ENCODE data around the gene FBLN1. TPM values are rescaled to one million over a fixed set of nuclear protein-coding genes. Genes with fewer than 3 reads are reported as not detected.

FBLN1 gene
- total and polyA plus RNA-seq, 2 of the 13 experiments (the other 11 are each of a cell fraction or from before 2014, with no cell fraction given), result 37.3 to 103 TPM

GRCh38 chr22:45584621-45585436, 82.1 kb downstream of the FBLN1 start:
- DNase-seq (ENCODE audit: low spot score) (no peak), ATAC-seq (no peak), FAIRE-seq (no peak)
- TF ChIP-seq PRMT3 (CRISPR knock-in tag; IDR thresholded peaks at IDR 0.05; ENCODE audit: borderline replicate concordance, low read depth) (no peak), ELF1 (CRISPR knock-in tag; IDR thresholded peaks at IDR 0.05) (no peak), CENPT (CRISPR knock-in tag; IDR thresholded peaks at IDR 0.05; ENCODE audit: low read depth) (no peak), ZNF3 (CRISPR knock-in tag; IDR thresholded peaks at IDR 0.05) (no peak), SMARCE1 (IDR thresholded peaks at IDR 0.05; ENCODE audit: borderline replicate concordance) (no peak), FOSL1 (CRISPR knock-in tag; IDR thresholded peaks at IDR 0.05; ENCODE audit: borderline replicate concordance) (no peak), HOXA5 (CRISPR knock-in tag; IDR thresholded peaks at IDR 0.05) (no peak), ZNF614 (CRISPR knock-in tag; IDR thresholded peaks at IDR 0.05; ENCODE audit: borderline replicate concordance) (no peak), MEF2D (CRISPR knock-in tag; IDR thresholded peaks at IDR 0.05) (no peak), ZSCAN29 (CRISPR knock-in tag; conservative IDR thresholded peaks at IDR 0.05) (no peak), ZNF230 (CRISPR knock-in tag; IDR thresholded peaks at IDR 0.05) (no peak), TBP (CRISPR knock-in tag; IDR thresholded peaks at IDR 0.05) (no peak), MEIS2 (CRISPR knock-in tag; IDR thresholded peaks at IDR 0.05) (no peak), RCOR2 (CRISPR knock-in tag; IDR thresholded peaks at IDR 0.05) (no peak), HOXA9 (CRISPR knock-in tag; IDR thresholded peaks at IDR 0.05; ENCODE audit: borderline replicate concordance) (no peak)
- TF ChIP-seq, protein P1, sequence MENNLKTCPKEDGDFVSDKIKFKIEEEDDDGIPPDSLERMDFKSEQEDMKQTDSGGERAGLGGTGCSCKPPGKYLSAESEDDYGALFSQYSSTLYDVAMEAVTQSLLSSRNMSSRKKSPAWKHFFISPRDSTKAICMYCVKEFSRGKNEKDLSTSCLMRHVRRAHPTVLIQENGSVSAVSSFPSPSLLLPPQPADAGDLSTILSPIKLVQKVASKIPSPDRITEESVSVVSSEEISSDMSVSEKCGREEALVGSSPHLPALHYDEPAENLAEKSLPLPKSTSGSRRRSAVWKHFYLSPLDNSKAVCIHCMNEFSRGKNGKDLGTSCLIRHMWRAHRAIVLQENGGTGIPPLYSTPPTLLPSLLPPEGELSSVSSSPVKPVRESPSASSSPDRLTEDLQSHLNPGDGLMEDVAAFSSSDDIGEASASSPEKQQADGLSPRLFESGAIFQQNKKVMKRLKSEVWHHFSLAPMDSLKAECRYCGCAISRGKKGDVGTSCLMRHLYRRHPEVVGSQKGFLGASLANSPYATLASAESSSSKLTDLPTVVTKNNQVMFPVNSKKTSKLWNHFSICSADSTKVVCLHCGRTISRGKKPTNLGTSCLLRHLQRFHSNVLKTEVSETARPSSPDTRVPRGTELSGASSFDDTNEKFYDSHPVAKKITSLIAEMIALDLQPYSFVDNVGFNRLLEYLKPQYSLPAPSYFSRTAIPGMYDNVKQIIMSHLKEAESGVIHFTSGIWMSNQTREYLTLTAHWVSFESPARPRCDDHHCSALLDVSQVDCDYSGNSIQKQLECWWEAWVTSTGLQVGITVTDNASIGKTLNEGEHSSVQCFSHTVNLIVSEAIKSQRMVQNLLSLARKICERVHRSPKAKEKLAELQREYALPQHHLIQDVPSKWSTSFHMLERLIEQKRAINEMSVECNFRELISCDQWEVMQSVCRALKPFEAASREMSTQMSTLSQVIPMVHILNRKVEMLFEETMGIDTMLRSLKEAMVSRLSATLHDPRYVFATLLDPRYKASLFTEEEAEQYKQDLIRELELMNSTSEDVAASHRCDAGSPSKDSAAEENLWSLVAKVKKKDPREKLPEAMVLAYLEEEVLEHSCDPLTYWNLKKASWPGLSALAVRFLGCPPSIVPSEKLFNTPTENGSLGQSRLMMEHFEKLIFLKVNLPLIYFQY (CRISPR knock-in tag; IDR thresholded peaks at IDR 0.05; ENCODE audit: borderline replicate concordance), result no peak
- H3K79me2 ChIP-seq (ENCODE audit: insufficient read depth, low read length), result no peaks in the 10 kb centered on the region
- no peak overlapping the region for H3K4me3 ChIP-seq (replicated peaks in 1 of 3; ENCODE audit: insufficient read depth in 1 of 3, low read depth in 2 of 3, low read length in 3 of 3)
- intact Hi-C loops (cut with micrococcal nuclease; ENCODE audit: unreplicated experiment), result no loop called here
- ChIA-PET CTCF (ENCODE audit: low intra/inter-chr PET ratio, low total read pairs) (no interaction called here), POLR2A (no interaction called here)
- H3K36me3 ChIP-seq (replicated peaks in 1 of 2; ENCODE audit: control insufficient read depth in 1 of 2, insufficient read depth in 2 of 2, low read length in 2 of 2), result peaks cover 1 to 6% of the 10 kb centered on the region in 2 experiments; a peak in 1 of 5 replicates
- no peaks in the 10 kb centered on the region for H3K4me1 ChIP-seq (ENCODE audit: insufficient read depth, low read length)
- WGBS (ENCODE audit: low lambda C conversion rate), result 97% methylated on average over 17 of the region's 17 CpGs
- no peaks in the 10 kb centered on the region for H4K20me1 ChIP-seq (ENCODE audit: insufficient read depth, low read length)
- no peak overlapping the region for H2AFZ ChIP-seq (ENCODE audit: low read length)
- no peaks in the 10 kb centered on the region for H3K9me3 ChIP-seq (ENCODE audit: low read length)
- no peak overlapping the region for H3K4me2 ChIP-seq (ENCODE audit: low read depth, low read length)
- H3K27ac ChIP-seq (ENCODE audit: extremely low read length, insufficient read depth, low read length), result no peak overlapping the region
- no TSS peak for BruUV-seq (replicated peaks)
- H3K27me3 ChIP-seq (ENCODE audit: control insufficient read depth in 1 of 2, insufficient read depth in 2 of 2, low read length in 2 of 2), result no peaks in the 10 kb centered on the region
- in situ Hi-C loops (cut with HindIII; ENCODE audit: extremely low pct_ligation_motif_present, low pct_unique_long_range_greater_than_20kb), result no loop called here
- no peak overlapping the region for H3K9ac ChIP-seq (ENCODE audit: insufficient read depth, low read depth, low read length)

Data from HepG2 (cell line).